HFFc6 (cell line): ENCODE results near the gene NT5C. TPM values are rescaled to one million over a fixed set of nuclear protein-coding genes. Genes with fewer than 3 reads are reported as not detected.
"Not testable (repeated sequence)": the region's sequence is repeated elsewhere in the genome, so short reads cannot be mapped to it uniquely, and the experiment has no call there.

Source experiments
- DNase-seq: peaks from one replicate; pipeline ENCODE4 v3.0.0-alpha.2; 2018
- H3K27ac Mint-ChIP-seq: 2 replicates; pipeline ENCODE4 v1.8.0; 2020; ENCODE audit warnings: mild to moderate bottlenecking, mixed read lengths
- H3K27me3 Mint-ChIP-seq: 2 replicates; pipeline ENCODE4 v1.8.0; 2021; ENCODE audit warnings: mild to moderate bottlenecking, moderate library complexity, mixed read lengths; ENCODE audit not compliant: insufficient read depth
- H3K36me3 Mint-ChIP-seq: 2 replicates; pipeline ENCODE4 v1.8.0; 2021; ENCODE audit warnings: low read depth, mixed read lengths
- H3K4me1 Mint-ChIP-seq: 2 replicates; pipeline ENCODE4 v1.8.0; 2020; ENCODE audit warnings: low read depth, mixed read lengths
- H3K4me3 Mint-ChIP-seq: 2 replicates; pipeline ENCODE4 v1.8.0; 2020; ENCODE audit warnings: mild to moderate bottlenecking, moderate library complexity, mixed read lengths
- H3K9me3 Mint-ChIP-seq: 2 replicates; pipeline ENCODE4 v1.8.0; 2020; ENCODE audit warnings: mild to moderate bottlenecking, mixed read lengths
- CTCF ChIP-seq: fragments of 200-600 bp; sonication (generic); IDR thresholded peaks from 2 replicates; pipeline ENCODE4 v1.5.0; 2021; ENCODE audit warnings: antibody characterized with exemption, mild to moderate bottlenecking
- total RNA-seq, 6 experiments: library from RNA; stranded (reverse); fragmentation: NEBNext Ultra II Directional; extraction: Animal tissue kit (Norgen Biotek cat#: 25700); gene quantifications; 2 replicates in 1 of 6; 3 replicates in 5 of 6; pipeline ENCODE4 v1.2.3, GENCODE V29; 2021

Gene NT5C
- total RNA-seq, 6 experiments from 2014 or later = 30.4 to 41.7 (median 36.3) TPM

- peaks cover 7% of the 10 kb centered on the region for H3K4me1 Mint-ChIP-seq
- H3K9me3 Mint-ChIP-seq = no peaks in the 10 kb centered on the region
- TF ChIP-seq CTCF = peak; percentile 34; the same call in 1 of the 2 replicates
- H3K27ac Mint-ChIP-seq = peak overlapping the region; percentile 78
- H3K36me3 Mint-ChIP-seq = peaks cover 8% of the 10 kb centered on the region; the same call in 1 of the 2 replicates
- peak overlapping the region; percentile 86 for H3K4me3 Mint-ChIP-seq
- H3K27me3 Mint-ChIP-seq = peaks cover 6% of the 10 kb centered on the region; the same call in 1 of the 2 replicates
- peak; percentile 31 for DNase-seq
Observed at GRCh38 chr17:75130632-75131277, 787 bp downstream of the NT5C start.

GRCh38 chr17:75130059-75130631, 1.4 kb downstream of the NT5C start:
- peaks cover 8% of the 10 kb centered on the region for H3K4me1 Mint-ChIP-seq
- no peak; the same call in 1 of the 2 replicates for TF ChIP-seq CTCF
- peaks cover 8% of the 10 kb centered on the region; the same call in 1 of the 2 replicates for H3K36me3 Mint-ChIP-seq
- peak overlapping the region; percentile 78; the same call in 1 of the 2 replicates for H3K27ac Mint-ChIP-seq
- peak overlapping the region; percentile 86 for H3K4me3 Mint-ChIP-seq
- peaks cover 6% of the 10 kb centered on the region; the same call in 1 of the 2 replicates for H3K27me3 Mint-ChIP-seq
- no peaks in the 10 kb centered on the region for H3K9me3 Mint-ChIP-seq
- DNase-seq = no peak

GRCh38 chr17:75129576-75129975, 2.0 kb downstream of the NT5C start:
- TF ChIP-seq CTCF = no peak
- no peak for DNase-seq
- Mint-ChIP-seq H3K4me1 (peaks cover 13% of the 10 kb centered on the region), H3K27ac (no peak overlapping the region), H3K4me3 (no peak overlapping the region; the same call in 1 of the 2 replicates), H3K36me3 (peaks cover 8% of the 10 kb centered on the region; the same call in 1 of the 2 replicates), H3K27me3 (peaks cover 6% of the 10 kb centered on the region; the same call in 1 of the 2 replicates), H3K9me3 (no peaks in the 10 kb centered on the region)

GRCh38 chr17:75128694-75129505, 2.6 kb downstream of the NT5C start:
- H3K4me3 Mint-ChIP-seq = no peak overlapping the region
- no peak for DNase-seq
- H3K27me3 Mint-ChIP-seq = peaks cover 6% of the 10 kb centered on the region; the same call in 1 of the 2 replicates
- H3K36me3 Mint-ChIP-seq = peaks cover 11% of the 10 kb centered on the region
- H3K4me1 Mint-ChIP-seq = peaks cover 20% of the 10 kb centered on the region
- H3K9me3 Mint-ChIP-seq = no peaks in the 10 kb centered on the region
- no peak for TF ChIP-seq CTCF
- no peak overlapping the region for H3K27ac Mint-ChIP-seq

DNA sequence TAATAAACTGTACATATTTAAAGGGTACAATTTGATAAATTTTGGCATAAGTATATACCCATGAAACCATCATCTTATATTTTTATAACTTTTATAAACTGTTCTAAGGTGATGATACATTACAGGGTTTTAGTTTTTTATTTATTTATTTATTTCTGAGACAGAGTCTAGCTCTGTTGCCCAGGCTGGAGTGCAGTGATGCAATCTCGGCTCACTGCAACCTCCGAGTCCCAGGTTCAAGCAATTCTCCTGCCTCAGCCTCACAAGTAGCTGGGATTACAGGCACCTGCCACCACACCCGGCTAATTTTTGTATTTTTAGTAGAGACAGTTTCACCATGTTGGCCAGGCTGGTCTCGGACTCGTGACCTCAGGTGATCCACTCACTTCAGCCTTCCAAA, 3.6 kb downstream of the NT5C start:
- H3K27me3 Mint-ChIP-seq, H3K27ac Mint-ChIP-seq, H3K9me3 Mint-ChIP-seq, H3K4me3 Mint-ChIP-seq, DNase-seq: not testable (repeated sequence)
- Mint-ChIP-seq H3K36me3 (peaks cover 13% of the 10 kb centered on the region), H3K4me1 (peaks cover 21% of the 10 kb centered on the region)
